SIG-M5 treated with dmso at 0.1 percent for 504 hours (cell line): Measurements from ENCODE around the gene C4orf54.

Experiments
- DNase-seq: peaks from one replicate; lab custom pipeline; 2025; ENCODE audit not compliant: unreplicated experiment; lab: John Stamatoyannopoulos, UW

Gene C4orf54

DNA sequence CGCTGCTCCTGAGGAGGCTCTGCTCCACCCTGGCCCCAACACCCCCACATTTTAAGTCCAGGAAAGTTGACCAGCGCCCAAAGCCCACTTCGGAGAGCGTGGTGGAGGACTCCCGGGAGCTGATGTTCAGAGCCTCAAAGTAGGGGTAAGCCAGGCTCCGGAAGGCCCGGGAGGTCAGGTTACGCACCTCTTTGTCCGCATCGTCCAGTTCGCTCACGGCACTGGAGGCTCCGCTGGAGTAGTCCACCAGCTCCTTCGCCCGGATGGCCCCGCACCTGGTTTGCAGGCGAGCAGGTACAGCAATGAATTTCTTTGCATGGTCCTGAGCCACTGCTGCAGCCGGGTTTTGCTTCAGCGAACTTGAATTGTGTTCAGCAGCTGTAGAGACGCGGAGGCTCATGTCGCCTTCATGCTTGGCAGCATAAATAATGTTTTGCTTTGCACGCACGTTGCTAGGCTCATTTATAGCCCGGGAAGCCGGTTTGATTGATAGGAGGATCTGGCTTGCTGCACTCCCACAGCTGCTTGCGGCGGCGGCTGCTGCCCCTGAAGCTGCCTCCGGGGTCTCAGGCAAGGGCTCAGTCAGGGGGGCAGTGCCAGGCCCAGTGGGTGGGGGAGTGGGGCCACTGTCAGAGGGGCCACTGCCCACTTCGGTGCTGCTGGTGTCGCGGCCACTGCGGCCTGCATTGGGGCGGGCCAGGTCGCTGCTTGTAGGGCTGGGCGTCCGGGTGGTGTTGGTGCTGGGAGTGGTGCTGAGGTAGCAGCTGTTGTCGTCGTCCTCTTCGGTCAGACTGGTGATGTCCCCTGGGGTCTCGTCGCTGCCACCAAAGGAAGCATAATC is 4.8 kb downstream of the C4orf54 start:
- no peak for DNase-seq

DNA sequence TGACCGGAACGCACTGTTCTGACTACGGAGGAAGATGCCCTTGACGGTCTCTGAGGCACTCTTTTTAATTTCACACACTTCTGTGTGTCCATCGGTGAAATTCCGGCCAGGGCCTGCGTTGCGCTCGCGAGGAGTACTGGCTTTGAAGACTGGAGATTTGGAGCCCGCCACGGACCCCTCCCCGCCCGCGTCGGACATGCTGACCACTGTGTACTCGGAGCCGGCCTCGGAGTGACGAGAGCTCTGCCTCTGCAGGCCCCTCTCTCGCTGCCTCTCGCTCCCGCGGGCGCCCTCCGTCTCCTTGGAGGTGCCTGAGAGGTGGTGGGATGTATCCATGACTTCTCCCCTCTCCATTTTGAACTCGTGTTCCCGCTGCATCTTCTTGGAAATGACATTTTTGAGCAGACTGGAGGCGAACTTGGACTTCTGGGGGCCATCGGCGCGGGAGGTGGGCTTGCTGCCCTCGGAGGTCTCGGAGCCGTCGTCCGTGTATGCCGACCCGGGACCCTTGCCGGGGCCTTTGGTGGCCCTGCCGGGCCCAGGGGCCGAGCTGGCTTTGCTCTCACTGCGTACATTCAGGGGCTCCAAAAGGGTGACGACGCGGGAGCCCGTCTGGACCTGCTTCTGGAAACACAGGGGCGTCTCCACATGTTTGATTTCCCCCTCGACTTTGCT is 5.7 kb downstream of the C4orf54 start:
- no peak for DNase-seq

DNA sequence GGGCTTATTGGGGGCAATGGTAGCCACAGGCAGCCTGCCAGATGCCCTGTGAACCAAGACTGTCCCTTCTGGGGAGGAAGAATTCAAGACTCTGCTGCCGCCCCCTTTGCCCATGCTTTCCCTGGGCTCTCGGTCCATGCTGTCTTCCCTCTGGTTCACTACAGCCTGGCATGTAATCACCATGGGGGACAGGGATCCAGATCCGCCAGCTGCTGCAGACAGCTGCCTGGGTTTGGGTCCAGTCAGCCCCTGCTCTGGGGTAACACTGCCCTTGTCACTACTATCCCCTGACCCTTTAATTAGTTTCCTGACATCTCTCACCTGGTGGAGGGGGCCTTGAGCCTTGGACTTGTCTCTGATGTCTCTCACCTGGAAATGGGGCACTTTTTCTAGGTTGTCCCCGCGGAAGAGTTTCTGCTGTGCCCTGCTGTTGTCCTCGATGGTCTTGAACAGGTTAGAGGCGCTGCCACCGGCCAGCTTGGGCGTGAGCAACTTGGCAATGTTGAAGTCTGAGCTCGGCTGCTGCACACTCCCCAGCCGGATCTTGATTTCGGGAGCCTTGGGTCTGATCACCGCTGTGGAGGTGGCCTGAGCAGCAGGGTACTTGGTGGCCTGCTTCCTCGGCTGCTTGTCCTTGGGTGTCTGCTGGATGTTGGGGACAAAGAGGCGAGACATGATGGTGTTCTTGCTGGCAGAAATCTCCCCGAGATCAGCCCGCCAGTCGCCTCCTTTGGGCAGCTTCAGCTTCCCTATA is 6.4 kb downstream of the C4orf54 start:
- DNase-seq: no peak

DNA sequence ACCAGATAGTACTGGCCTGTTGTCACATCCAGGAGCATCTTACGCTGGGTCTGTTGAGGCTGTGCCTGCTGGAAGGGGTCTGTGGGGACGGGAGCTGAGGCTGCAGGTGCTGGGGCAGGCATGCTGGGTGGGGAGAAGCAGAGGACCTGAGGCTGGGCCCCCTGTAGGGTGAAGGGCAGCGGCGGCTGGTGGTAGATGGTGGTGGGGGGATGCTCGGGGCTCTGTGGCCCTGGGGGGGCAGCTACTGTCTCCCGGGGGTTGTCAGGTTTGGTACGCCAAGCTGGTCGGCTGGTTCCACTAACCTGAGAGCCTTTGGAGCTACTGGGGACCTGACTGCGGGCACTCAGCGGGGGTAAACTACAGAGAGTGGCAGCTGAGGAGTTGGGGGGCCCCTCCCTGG is 7.8 kb downstream of the C4orf54 start:
- DNase-seq: no peak

DNA sequence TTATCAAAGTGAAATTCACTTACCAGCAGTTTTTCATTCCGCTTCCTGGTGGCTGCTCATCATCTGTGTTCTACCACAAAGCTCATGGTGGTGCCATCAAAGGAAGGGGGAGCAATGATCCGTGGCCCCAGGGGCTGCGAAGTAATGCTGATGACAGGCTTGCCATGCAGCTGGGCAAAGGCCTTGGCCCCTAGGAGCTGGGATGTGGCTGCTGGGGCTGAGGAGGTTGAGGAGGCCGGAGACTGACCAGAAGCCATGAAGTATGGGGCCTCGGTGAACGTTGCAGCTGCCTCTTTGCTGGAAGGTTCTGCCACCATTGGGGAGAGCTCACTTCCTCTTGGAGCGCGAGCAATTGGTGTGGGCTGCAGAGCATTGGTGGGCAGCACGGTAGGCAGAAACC is 8.4 kb downstream of the C4orf54 start:
- DNase-seq: no peak

DNA sequence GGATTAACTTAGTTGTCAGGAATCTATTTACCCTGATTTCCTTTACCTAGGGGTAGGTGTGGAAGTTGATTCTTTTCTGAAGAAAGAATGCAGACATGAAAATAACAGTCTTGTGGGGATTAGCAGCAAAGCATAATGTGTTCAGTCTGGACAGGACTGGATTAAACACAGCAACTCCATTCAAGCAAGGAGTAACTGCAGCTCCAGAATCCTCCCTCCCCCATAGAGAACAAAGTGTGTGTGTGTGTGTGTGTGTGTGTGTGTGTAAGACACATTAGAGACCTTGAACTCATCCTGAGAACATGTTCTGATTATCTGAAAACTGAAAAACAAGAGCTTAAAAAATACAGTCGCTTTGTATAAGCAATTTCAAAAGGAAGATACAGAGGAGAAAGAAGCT is 9.3 kb downstream of the C4orf54 start:
- DNase-seq: no peak

DNA sequence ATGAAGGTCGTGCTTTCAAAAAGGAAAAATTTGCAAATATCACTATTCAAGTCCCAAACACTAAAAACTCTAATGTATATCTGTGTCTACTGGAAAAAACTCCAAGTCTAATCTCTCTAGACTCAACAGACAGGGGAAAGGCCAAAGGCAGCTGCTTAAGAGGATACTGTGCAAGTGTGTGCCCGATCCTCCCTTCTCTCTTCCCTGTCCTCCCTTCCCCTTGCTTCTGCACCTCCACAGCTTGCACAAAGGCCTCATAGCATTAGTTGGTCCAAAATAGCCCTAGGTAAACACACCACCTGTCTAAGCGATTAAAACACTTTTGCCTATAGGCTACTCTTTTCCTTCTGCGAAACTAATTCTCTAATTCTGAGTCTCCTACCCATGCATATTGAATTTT is 10.6 kb downstream of the C4orf54 start:
- no peak for DNase-seq

DNA sequence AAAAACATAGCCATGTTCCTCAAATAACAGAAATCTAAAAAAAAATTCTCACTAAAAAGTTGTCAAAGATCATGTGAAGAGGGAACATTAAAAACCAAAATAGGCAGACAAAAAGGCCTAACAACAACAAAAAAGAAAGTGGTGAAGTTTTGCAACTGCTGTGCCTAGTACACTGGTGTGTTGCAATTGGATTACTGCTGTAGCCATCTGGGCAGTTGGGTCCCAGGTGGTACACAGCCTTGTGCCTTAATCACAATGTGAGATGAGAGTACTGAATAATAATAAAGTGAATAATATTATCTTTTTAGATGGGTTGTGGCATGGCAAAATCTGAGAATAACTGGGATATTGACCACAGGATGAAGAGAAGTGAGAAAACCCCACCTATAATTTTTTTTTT is 12.0 kb downstream of the C4orf54 start:
- peak; percentile 0 for DNase-seq

DNA sequence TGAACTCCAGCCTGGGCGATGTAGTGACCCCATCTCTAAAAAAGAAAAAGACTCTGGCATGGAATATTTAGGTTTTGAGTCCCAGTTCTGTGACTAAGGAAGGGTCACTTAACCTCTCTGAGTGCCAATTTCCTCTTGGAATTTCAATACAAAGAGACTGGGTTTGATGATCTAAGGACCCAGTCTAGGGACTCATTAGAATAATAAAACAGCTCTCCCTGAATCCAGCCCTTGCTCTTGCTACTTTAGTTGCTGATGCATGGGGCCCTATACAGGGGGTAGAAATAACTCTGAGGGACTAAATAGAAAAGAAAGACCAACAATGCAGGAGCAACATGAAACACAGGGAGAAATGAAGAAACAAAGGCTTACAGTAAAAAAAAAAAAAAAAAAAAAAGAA is 12.6 kb downstream of the C4orf54 start:
- DNase-seq: no peak

DNA sequence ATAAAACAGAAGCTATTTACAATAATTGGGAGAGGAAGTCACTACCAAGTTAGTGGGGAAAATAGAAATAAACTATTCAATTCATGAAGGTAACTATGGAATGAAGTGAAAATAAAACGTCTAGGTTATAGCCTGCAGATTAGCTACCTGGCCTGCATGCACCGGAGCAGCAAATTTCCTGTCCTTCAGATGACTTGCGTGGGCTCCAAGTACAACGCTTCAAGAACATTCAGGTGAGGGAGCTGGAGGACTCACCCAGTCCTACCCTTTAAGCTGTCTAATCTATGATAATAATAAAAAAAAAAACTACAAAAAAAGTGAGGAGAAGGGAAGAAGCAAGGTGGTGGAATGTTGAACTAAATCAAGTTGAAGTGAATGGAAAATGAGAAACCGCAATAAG is 13.2 kb downstream of the C4orf54 start:
- DNase-seq: no peak

DNA sequence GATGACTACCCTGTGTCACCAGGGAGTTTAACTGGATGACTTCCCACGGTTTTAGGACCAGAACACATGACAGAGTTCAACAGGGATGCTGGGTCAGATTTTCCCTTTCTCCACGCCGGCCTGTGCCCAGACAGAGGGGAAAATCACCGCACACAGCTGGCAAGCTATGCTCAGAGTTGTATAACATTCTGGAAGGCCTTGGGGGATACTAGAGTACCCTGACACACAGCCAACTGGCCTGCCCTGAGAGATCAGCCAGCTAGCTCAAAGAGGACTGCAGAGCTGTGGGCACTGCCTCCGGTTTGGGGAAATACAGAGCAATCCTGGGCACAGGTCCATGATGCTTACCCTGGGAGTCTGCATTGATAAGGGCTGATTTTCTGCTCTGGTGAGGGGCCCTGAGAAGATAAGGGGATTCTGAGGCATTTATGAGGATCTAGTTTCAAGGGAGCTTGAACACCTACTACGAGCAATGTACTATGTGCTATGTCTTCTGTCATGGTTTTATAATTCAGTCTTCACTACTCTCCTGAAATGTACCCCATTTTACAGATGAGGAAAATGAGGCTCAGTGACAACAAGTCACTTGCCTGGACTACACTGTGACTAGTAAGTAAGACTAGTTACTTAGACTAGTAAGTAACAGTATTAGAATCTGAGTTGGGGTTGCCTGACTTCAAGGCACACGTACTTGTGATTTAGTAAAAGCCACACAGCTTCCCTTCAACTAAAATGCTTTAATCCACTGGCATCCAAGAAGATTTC is 14.7 kb downstream of the C4orf54 start:
- no peak for DNase-seq

DNA sequence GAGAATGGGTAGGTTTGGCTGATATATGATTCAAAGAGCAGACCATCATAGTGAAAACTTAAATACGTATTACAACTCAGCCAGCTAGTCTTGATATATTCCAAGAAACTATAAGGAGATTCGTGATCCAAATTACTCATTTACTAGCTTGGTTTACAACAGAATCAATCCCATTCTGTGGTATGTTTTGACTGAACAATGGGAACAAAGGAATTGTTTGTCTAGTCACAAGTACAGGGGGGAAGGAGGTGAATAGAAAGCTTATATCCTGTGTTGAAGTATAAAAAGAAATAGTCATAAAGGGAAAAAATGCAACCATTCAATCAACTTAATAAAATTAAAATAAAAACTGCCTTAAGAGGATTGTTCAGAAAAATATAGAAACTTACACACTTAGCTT is 17.0 kb downstream of the C4orf54 start:
- DNase-seq: no peak

DNA sequence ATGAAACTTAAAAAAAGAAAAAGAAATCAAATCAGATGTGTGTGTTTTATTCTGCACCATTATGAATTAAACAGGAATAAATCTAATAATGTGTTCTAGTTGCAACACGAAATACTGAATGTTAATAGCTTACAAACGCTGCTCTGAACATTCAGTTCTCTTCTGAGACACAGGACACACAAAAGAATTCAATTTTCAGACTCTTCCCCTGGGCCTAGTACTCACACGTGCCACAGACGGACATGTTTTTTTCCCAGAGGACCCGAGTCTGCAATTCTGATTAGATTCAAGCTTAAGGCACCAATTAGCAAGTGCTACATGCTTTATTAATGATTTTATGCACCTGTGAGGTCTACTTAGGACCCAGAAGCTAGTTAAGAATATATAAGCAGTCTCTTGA is 20.5 kb downstream of the C4orf54 start:
- no peak for DNase-seq

DNA sequence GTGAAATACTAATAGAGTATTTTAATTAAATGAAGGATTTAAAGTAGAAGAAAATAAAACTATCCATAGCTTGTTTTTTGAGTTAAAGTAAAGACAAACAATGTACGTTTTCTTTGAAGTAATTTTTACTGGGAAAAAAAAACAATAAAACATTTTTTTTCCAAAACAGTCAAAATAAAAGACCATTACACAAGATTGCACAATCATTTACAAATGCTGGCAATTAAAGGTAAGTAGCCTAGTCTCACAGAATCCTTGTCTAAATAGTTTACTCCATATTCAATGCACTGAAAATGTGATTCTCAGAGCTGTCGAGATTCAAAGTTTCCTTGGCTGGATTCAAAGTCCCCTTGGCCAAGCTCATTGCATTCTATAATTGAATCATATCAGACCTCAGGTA is 21.2 kb downstream of the C4orf54 start:
- DNase-seq: no peak

DNA sequence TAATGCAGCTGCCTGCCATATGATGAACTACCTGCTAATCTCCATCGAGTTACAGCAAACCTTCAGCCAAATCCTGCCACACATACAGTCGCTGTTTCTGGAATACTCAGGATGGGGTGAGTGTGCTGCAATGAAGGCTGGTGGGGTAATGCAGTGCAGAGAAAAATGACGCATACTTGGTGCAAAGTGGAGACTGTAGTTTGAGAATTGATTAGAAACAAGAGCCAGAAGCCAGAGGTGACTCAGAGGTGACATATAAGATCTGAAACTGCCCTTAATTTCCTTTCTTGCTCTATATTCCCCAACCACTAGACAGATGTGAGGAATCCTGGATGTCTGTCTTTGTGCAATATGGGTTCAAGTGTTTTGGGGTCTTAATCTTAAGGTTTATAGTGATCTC is 22.0 kb downstream of the C4orf54 start:
- DNase-seq: no peak

DNA sequence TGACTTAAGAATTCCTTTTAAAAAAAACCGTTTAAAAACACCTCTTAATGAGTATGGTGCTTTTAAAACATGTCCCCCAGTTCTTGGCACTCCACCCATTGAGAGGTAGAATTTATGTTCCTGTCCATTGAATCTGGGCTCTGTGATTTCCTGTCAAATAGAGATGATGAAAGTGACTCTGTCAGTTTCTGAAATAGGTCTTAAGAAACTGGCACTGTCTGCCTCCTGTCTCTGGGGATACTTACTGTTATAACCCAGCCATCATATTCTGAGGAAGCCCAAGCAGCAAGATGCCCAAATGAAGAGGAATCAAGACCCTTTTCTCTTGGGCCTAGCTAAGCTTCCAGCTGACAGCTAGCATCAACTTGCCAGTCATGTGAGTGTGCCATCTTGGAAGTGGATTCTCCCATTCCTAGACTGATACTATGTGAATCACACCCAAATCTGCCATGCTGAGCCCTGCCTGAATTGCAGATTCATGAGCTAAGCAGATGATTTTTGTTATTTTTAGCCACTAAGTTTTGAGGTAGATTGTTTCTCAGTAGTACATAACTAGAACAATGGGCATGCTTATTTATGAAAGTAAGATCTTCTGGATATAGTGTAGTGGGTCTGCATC is 22.8 kb downstream of the C4orf54 start:
- no peak for DNase-seq

DNA sequence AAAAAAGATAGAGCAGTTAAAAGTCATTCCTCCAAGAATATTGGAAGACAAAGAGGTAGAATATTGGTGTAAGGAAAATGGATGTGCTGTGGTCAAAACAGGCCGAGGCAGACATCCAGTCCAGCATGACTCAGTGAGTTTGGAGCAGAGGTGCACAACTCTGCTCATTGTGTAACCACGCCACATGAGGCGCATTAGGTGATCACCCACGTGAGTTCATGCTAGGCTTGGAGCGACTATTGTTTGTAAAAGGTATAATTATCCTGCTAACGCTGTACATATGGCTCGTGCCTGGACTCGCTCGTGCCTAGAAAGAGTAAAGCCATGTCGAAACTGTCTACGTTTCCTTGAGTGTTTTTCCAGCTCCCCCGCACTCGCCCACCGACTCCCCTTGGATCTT is 23.9 kb downstream of the C4orf54 start:
- no peak for DNase-seq

DNA sequence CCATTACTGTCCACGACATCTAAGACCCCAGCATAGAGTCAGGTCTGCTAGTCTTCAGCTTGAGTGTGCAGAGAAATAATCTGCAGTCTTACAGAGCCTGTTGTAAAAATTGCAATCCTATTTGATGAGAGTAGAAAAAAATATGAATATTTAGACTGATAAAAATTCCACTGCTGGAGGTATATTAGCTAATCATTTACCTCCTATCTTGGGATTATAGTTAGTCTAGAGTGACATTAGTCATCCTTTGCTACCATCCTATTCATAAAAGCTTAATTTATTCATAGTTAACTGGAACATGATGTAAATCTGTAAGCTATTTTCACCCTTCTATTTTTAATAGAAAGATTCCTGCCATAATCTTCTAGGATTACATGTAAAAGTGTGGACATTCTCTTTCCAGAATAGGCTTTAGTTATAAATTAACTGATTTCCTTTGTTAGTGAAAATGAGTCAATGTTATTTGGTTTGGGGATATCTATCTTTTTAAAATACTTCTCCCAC is 26.7 kb downstream of the C4orf54 start:
- no peak for DNase-seq

DNA sequence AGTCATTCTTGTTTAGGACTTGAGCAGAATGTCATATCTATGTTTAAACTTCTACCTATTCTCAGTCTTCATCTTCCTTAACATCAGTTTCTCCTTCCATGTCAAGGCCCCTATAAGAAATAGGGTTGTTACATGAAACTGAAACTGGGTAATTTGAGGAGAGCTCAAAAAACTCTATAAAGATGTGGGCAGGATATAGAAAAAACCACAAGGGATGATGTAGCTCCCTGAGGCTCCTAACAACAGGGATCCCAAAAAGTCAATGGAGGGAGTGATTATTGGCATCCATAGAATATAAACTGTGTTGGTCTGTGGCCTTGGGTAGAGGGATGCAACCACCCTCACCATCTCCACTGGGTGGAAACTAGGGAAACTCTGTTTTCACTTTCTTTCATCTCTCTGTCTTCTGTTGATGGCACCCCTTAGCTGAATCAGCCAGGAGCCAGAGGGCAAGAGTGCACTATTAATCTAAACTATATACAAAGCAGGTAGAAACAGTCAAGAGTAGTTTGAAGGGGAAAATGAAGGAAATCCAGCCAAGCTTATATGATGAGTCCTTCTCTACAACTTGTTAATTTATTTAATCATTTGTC is 27.6 kb downstream of the C4orf54 start:
- no peak for DNase-seq

DNA sequence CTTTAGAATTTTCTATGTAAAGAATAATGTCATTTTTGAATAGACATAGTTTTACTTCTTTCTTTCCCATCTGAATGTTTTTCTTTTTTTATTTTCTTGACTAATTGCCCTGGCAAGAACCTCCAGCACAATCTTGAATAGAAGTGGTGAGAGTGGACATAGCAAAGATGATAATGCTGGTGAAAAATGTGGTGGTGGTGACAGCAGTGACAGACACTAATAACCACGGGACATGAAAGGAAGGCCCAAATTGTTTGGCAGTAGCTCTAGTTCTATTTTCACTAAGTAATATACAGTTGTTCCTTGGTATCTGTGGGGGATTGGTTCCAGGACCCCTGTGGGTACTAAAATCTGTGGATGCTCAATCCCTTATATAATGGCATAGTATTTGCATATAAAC is 29.6 kb downstream of the C4orf54 start:
- no peak for DNase-seq
